Suppressor macrophage treated with lipopolysaccharide for 1 hour (primary cell): ENCODE data around the gene CCDC28A.
A peak's percentile ranks its signal among the peaks of the same experiment; 100 is the strongest.
"Not testable (repeated sequence)": the region's sequence is repeated elsewhere in the genome, so short reads cannot be mapped to it uniquely, and the experiment has no call there.

Experiments used
- DNase-seq, 3 donors: peaks; one replicate each; pipeline ENCODE4 v3.0.0-alpha.2; 2020 to 2022

The CCDC28A gene

DNA sequence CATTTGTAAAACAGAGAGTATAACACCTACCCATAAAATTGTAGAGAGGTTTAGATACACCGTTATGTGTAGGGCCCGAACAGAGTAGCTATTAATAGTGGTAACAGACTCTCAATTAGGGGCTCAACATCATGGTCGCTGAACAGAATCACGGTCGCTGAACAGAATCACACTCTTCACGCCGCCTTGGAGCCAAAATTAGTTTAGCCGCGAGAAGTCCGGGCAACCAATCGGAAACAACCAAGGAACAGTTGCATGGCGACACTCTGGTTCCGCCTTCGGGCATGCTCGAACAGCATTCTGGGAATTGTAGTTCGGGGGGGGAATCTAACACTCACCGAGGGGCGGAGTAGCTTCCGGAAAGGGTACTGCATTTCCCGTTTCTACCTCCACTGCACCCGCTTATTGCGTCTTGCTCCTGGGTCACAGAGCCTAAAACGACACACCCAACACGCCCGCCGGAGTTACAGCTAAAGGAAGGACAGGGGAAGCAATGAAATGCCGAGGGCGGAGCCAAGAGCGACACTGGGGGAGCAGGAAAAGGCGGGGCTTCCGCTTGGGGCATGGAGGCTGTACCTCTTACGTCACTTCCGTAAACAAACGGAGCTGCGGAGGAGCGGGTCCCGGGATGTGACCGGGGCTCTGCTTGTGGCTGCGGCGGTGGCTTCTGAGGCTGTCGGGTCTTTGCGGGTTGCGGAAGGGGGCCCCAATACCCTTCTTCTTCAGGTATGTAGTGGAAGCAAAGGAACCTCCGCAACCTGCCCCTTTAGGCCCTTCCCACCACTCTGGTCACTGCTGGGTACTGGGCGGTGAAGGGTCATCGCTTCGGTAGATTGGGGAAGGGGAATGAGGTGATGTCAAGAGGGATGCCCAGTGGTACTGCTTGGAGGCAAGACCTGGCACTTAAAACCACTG lies at the start of gene CCDC28A:
Gene CCDC28A, plus strand, starts transcription at position 593 of the 915 bp plus-strand sequence. CDS start 2,352 bp downstream, outside the sequence.
- peak; percentile 95 to 98 (median 95) for DNase-seq

- DNase-seq, result peak; percentile 75 to 78 (median 77)
These were observed 49.6 kb upstream of the CCDC28A start for GRCh38 chr6:138724015-138724414.

DNA sequence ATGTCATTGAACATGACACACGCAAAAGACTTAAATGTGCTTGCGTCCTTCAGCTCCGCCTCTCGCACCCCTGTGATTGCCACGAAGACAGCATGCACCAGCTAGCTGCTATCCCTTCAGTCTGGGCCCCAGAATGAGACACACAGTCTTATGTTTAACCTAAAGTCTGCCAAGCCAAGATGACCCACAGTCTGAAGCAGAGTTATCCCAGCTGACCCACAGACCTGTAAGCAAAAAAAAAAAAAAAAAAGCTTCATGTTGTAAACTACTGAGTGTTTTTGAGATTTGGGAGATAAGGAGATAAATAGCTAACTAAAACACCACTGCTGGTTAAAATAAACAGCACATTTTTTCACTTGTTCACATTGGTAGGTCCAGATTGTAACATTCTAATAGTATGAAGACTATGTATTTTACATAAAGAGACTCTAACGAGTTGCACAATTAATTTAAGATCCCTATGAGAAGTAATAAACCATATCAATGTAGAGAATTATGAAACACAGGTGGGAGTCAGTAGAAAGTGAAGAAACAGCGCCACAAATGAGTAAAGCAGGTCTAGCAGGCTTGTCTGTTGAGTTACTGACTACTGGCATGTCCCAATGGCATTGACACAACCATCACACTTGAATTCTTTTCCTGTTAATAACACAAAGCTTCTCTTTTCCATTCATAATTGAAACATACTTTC lies 47.4 kb upstream of the CCDC28A start:
- DNase-seq, result no peak

GRCh38 chr6:138726757-138727097 lies 46.8 kb upstream of the CCDC28A start:
- no peak for DNase-seq

GRCh38 chr6:138727182-138727581 lies 46.4 kb upstream of the CCDC28A start:
- DNase-seq, result no peak

- DNase-seq, result peak; percentile 51 to 69 (median 67)
These were observed 44.9 kb upstream of the CCDC28A start for GRCh38 chr6:138728662-138729061.

DNA sequence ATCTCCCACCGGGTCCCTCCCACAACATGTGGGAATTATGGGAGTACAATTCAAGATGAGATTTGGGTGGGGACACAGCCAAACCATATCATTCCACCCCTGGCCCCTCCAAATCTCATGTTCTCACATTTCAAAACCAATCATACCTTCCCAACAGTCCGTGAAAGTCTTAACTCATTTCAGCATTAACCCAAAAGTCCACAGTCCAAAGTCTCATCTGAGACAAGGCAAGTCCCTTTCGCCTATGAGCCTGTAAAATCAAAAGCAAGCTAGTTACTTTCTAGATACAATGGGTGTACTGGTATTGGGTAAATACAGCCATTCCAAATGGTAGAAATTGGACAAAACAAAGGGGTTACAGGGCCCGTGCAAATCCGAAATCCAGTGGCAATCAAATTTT lies 43.5 kb upstream of the CCDC28A start:
- DNase-seq, result not testable (repeated sequence)

DNA sequence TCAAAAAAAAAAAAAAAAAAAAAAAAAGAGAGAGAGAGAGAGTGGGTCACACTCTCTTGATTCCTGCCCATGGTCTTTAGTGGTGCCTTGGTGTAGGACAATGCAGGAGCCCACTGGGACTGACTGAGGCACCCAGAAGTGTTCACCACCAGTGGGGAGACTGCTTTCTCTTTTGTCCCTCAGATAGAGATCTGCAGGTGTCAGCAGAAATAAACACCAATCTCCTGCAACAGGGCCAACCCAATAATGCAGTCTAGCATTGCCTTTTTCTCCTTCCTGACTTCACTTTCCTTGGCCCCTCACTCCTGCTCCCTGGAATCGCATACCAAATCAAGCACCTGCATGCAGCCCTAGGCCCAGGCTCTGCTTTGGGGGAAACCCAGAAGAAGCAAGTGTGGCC lies 39.0 kb upstream of the CCDC28A start:
- DNase-seq, result no peak

DNA sequence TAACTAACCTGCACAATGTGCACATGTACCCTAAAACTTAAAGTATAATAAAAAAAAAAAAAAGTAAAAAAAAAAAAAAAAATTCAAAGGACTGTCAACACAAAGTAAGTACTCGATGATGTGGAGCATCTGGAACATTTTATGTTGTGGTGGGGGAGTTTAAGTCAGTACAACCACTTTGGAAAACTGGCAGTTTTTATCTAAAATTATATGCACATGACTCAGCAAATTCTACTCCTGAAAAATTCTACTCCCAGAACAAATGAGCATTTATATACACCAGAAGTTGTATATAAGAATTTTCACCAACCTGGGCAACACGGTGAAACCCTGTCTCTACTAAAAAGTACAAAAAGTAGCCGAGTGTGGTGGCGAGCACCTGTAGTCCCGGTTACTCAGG lies 36.9 kb upstream of the CCDC28A start:
- DNase-seq, result no peak

DNA sequence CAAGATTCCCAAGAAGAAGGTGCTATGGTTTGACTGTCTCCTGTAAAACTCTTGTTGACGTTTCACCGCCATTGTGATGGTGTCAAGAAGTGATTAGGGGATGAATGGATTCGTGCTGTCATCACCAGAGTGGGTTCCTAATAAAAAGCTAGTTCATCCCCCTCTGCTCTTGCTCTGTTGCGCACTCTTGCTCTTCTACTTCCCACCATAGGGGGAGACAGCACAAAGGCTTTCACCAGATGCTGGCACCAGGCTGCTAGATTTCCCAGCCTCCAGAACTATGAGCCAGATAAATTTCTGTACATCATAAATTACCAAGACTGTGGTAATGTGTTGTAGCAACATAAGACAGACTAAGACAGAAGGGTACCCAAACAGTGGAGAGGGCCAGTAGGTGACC lies 21.6 kb upstream of the CCDC28A start:
- no peak for DNase-seq

- DNase-seq, result no peak
These were observed 16.4 kb upstream of the CCDC28A start for GRCh38 chr6:138757136-138757535.

DNA sequence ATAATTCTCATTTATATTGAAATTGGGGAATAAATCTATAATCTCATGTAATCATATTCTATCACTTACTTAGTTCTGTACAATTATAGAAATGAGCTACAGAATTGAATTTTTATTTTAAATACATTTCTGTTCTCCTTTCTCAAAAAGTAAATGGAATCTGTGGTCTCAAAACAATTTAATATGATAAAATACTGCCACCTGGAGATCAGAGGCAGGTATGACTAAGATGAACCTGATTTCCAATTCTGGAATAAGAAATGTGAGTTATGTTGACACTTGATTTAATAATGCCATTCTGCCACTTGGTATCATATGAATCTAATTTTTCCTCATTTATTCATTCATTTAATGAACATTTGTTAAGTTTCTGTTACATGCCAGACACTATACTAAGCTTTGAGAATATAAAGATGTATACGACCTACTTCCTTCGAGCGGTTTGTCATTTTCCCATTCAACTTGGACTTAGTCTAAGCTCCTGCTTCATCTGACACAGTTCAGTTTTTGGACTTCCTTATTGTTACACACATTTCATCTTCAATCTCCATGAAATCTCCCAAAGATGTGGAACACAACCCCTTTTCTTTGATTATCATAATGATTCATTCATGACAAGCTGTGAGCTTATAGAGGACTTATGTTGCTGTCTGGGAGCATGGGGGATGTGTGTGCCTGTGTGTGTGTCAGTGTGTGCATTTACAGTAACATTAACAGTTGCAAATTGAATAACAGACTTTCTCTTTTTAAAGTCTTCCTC lies 7.5 kb upstream of the CCDC28A start:
- peak; percentile 28 to 84 (median 75) for DNase-seq

- DNase-seq, result no peak
These were observed 4.4 kb upstream of the CCDC28A start for GRCh38 chr6:138769102-138769676.

DNA sequence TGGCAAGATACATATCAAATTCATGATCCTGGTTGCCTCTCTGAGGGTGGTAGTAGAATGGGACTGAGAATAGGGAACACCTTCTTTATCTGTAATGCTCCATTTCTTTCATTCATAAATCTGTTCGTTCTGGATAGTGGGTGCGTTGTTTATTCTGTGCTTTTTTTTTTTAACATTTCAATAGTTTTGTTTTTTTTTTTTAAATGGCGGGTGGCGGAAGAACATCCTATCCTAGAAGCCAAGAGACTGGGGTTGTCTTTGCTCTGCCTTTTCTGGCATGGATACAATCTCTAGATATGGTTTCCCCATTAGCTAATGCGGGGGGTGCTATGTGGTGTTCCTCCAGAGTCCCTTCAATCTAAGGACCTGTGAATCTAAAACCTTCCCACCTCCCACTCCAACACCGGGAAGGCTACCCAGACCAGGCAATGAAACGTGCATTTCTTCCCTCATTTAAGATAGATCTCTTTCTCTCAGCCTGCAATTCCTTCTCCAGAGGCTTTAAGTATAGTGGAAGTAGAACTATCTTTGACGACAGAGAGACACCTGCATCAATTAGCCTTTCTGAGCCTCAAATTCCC lies 883 bp upstream of the CCDC28A start:
- no peak for DNase-seq

GRCh38 chr6:138774370-138774769 lies 801 bp downstream of the CCDC28A start:
- no peak for DNase-seq

- DNase-seq, result no peak
These were observed 3.1 kb downstream of the CCDC28A start for GRCh38 chr6:138776659-138777058.

DNA sequence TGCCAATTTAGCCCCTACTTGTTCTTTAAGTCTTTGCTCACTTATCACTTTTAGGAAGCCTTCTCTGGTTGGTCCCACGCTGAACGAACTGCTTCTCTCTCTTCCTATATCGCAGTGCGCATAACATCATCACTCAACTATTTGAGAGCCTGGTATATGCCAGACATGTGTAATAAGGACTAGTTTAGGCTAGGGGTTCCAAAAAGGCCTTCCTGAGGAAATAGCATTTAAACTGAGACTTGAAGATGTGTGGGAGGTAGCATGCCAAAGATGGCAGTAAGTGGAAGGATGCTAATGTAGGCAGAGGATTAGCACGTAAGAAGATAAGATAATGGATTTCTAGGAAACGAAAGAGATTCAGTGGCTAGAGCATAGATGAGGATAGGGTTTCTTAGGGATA lies 4.8 kb downstream of the CCDC28A start:
- no peak for DNase-seq

- DNase-seq, result no peak
These were observed 8.7 kb downstream of the CCDC28A start for GRCh38 chr6:138782243-138782642.

DNA sequence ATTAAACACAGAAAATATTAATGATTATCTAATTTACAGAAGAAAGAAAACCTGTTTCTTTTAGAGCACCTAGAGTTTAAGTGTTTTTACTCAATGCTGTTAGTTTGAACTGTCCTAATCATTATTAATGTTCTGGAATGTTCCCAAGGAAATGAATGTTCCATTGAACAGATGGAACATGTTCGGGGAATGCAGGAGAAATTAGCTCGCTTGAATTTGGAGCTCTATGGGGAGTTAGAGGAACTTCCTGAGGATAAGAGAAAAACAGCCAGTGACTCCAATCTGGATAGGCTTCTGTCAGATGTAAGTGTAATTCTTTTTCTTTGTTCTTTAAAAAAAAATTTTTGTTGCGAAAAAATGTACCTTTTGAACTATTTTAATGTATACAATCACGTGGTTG lies 11.5 kb downstream of the CCDC28A start:
- no peak for DNase-seq

GRCh38 chr6:138785980-138786379 lies 12.4 kb downstream of the CCDC28A start:
- DNase-seq, result no peak

DNA sequence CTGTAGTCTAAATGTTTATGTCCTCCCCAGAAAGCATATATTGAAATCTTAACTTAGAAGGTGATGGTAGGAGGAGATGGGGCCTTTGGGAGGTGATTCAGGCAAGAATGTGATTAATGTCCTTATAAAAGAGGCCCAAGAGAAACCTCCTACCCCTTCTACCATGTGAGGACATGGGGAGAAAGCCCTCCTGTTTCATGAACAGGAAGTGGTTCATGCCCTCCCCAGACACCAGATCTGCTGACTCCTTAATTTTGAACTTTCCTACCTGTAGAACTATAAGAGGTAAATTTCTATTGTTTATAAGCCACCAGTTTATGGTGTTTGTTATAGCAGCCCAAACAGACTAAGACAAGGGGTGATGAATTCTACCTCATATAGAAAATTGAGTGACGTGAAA lies 13.6 kb downstream of the CCDC28A start:
- DNase-seq, result no peak

DNA sequence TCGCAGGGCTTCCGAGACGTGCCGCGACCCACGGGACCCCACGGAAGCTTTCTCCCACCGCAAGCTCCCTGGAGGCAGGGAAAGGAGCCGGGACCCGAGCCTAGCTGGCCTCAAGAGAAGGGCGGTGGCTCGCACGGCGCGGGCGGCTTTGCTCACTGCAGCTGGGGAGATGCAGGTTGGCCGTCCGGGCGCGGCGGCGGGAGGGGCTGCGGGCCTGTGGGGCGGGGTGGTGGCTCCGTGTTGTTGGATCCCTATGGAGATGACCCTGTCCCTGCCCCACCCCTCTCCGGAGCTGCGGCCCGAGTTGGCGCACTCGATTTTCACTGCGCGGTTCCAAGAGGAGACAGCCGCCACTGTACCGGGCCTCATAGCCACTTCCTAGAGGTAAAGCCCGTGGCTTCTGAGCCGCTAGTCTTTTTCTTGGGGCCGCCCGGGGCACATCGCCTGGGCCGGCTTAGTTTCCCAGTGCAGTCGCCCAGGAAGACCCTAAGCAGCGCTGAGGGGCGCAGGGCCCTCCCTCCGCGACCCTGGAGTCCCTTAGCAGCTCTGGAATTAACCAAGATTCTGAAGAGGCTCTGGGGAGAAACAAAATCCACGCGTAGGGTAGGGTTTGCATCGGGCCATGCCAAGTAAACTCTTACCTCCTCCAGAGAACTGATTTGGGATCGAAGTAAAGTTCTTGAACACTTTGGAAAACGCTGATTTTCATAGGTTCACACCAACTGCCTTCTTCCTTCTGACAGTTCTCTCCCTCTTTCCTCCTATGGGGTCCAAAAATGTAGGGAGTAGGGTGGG lies 22.4 kb downstream of the CCDC28A start, which contains the start of gene ECT2L:
Gene ECT2L, plus strand, starts transcription at position 279 of the 795 bp plus-strand sequence. CDS start 17,188 bp downstream, outside the sequence.
- no peak for DNase-seq
